ENCODE data around the gene CDC42BPG. TPM values are rescaled to one million over a fixed set of nuclear protein-coding genes. Genes with fewer than 3 reads are reported as not detected.
A peak's percentile ranks its signal among the peaks of the same experiment; 100 is the strongest.

Gene CDC42BPG, protein sequence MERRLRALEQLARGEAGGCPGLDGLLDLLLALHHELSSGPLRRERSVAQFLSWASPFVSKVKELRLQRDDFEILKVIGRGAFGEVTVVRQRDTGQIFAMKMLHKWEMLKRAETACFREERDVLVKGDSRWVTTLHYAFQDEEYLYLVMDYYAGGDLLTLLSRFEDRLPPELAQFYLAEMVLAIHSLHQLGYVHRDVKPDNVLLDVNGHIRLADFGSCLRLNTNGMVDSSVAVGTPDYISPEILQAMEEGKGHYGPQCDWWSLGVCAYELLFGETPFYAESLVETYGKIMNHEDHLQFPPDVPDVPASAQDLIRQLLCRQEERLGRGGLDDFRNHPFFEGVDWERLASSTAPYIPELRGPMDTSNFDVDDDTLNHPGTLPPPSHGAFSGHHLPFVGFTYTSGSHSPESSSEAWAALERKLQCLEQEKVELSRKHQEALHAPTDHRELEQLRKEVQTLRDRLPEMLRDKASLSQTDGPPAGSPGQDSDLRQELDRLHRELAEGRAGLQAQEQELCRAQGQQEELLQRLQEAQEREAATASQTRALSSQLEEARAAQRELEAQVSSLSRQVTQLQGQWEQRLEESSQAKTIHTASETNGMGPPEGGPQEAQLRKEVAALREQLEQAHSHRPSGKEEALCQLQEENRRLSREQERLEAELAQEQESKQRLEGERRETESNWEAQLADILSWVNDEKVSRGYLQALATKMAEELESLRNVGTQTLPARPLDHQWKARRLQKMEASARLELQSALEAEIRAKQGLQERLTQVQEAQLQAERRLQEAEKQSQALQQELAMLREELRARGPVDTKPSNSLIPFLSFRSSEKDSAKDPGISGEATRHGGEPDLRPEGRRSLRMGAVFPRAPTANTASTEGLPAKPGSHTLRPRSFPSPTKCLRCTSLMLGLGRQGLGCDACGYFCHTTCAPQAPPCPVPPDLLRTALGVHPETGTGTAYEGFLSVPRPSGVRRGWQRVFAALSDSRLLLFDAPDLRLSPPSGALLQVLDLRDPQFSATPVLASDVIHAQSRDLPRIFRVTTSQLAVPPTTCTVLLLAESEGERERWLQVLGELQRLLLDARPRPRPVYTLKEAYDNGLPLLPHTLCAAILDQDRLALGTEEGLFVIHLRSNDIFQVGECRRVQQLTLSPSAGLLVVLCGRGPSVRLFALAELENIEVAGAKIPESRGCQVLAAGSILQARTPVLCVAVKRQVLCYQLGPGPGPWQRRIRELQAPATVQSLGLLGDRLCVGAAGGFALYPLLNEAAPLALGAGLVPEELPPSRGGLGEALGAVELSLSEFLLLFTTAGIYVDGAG (N-terminal part only)
- not detected for total RNA-seq

DNA sequence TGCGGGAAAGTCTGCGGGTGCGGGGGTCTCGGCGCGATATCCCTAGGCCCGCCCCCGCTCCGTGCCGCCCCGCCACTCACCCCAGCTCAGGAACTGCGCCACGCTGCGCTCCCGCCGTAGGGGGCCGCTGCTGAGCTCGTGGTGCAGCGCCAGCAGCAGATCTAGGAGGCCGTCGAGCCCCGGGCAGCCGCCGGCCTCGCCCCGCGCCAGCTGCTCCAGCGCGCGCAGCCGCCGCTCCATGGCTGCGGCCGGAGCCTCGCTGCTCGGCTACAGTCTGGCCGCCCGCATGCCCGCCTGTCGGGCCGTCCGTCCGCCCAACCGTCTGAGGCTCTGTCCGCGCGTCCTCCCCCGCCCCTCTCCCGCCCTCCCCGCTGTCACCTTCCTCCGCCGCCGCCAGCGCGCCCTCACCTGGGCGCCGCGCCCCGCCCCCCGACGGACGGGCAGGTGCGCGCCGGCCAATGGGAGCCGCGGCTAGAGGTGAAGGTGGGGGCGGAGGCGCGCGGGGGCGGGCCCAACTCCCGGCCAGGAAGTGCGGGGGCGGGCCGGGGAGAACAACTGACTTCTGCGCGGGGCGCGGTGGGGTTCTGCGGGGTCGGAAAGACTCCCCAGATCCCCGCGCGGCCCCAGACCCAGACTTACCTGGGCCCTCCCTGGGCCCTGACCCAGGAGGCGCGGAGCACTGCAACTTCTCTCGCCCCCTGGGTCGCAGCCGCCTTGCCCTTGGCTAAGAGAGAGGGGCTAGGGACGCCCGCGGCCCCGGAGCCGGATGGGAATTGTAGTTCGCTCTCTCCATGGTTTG lies at the start of gene CDC42BPG:
Gene CDC42BPG, minus strand, starts transcription at position 324 of the 799 bp plus-strand sequence. Its CDS starts 84 bp downstream, at position 240.
- peak within 1 kb of the TSS; percentile 40 to 64 for H3K4me3 ChIP-seq
- H3K27me3 ChIP-seq: no peaks in the 10 kb centered on the region
- no peak within 1 kb of the TSS for H3K27ac ChIP-seq
- H3K36me3 ChIP-seq: no peaks in the 10 kb centered on the region
- no peak for DNase-seq (ENCODE audit: low spot score in 2 of 2)
- no peaks in the 10 kb centered on the region for H3K9me3 ChIP-seq
- TF ChIP-seq, protein P1, sequence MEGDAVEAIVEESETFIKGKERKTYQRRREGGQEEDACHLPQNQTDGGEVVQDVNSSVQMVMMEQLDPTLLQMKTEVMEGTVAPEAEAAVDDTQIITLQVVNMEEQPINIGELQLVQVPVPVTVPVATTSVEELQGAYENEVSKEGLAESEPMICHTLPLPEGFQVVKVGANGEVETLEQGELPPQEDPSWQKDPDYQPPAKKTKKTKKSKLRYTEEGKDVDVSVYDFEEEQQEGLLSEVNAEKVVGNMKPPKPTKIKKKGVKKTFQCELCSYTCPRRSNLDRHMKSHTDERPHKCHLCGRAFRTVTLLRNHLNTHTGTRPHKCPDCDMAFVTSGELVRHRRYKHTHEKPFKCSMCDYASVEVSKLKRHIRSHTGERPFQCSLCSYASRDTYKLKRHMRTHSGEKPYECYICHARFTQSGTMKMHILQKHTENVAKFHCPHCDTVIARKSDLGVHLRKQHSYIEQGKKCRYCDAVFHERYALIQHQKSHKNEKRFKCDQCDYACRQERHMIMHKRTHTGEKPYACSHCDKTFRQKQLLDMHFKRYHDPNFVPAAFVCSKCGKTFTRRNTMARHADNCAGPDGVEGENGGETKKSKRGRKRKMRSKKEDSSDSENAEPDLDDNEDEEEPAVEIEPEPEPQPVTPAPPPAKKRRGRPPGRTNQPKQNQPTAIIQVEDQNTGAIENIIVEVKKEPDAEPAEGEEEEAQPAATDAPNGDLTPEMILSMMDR (IDR thresholded peaks at IDR 0.05): peak; percentile 61 to 75 (median 67)
- H3K4me1 ChIP-seq: peaks cover 8 to 13% of the 10 kb centered on the region in 2 donors
- intact Hi-C loops (cut with DNase I): loop anchor here (5.0 kb wide), 1 partner anchor 168 kb away; the partner anchor contains the start of gene ARL2

DNA sequence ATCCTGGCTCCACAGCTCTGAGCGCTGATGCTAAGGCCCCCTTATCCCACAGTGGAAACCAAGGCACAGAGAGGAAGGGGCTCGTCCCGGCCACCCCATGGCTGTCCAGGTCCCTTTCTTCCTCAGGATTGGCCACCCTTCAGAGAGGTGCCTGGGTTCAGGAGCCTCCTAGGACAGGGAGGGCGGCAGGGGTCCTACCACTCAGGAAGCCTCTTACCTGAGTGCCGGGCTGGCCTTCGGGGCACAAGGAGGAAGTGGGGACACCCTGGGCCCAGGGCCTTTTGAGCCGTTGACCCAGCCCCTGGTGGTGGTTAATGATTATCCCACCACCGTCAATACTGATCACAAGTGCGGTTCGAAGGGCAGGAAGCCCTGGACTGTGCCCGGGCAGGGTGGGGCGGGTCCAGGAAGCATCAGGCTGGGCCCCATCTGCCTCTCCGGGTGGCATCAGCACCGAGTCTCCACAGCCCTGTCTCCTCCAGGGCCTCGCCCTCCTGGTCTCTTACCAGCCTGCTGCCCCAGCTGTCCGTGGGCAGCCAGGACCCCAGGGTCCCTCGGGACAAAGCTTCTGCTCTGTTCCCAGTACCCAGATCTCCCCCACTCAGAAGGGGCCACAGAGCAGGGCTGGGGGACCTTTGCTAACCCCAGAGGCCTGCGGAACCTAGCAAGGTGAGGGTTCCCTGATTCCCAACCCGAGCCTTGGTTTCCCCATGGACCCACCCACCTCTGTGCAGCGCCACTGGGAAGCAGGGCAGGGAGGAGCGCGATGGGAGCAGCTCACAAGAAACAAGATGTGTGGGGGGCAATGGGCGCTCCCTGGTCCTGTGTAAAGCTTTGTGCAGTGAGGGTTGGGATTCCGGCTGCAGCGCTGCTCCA lies 49.0 kb upstream of the CDC42BPG start:
- no peaks in the 10 kb centered on the region for H3K9me3 ChIP-seq
- DNase-seq (ENCODE audit: low spot score in 2 of 2): no peak
- TF ChIP-seq, protein P1 (IDR thresholded peaks at IDR 0.05): no peak
- H3K4me3 ChIP-seq: no peak overlapping the region
- H3K36me3 ChIP-seq: peaks cover 26 to 36% of the 10 kb centered on the region in 2 donors
- H3K4me1 ChIP-seq: no peaks in the 10 kb centered on the region
- intact Hi-C loops (cut with DNase I): loop anchor here (1.0 kb wide), 1 partner anchor 46 kb away; no protein-coding TSS in a partner anchor
- no peak overlapping the region for H3K27ac ChIP-seq
- no peaks in the 10 kb centered on the region for H3K27me3 ChIP-seq

DNA sequence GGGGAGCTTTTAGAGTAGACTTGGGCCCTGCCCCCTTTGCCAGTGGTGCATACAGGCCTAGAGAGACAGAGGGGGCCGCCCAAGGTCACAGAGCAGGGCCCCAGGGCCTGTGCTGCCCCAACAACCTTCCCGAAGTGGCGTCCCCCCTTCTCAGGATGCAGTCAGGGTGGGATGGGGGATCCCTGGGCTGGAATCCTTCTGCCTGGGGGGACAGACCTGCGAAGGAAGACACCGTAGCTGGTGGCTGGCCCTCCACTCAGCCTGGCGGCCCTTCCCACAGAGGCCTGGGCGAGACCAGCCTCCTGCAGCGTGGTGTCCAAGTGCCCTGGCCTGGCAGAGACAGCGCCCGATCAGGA lies 48.4 kb upstream of the CDC42BPG start:
- intact Hi-C loops (cut with DNase I): no loop called here
- H3K4me1 ChIP-seq: peaks cover under 1 to 3% of the 10 kb centered on the region in 2 donors
- H3K27me3 ChIP-seq: no peaks in the 10 kb centered on the region
- H3K9me3 ChIP-seq: no peaks in the 10 kb centered on the region
- peaks cover 23 to 29% of the 10 kb centered on the region in 2 donors for H3K36me3 ChIP-seq
- no peak for DNase-seq (ENCODE audit: low spot score in 2 of 2)
- H3K27ac ChIP-seq: no peak overlapping the region
- no peak overlapping the region for H3K4me3 ChIP-seq
- TF ChIP-seq, protein P1 (IDR thresholded peaks at IDR 0.05): no peak

DNA sequence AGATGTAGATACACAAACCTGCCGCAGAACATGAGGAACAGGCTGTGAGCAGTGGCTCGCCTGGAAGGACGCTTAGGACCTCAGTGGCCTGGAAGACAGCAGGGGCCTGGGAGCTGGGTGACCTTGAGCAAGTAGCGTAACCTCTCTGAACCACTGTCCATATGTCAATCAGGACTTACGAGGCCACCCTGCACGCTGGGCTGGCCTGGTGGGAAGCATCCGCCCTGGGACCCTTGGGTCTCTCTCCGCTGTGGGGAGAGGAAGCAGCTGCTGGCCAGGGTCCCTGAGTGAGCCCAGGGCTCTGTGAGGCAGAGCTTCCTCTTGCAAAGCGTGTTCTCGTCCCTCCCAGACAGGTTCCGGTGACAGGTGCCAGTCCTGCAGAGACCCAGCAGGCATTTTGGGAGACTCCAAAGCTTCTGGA lies 48.0 kb upstream of the CDC42BPG start:
- TF ChIP-seq, protein P1 (IDR thresholded peaks at IDR 0.05): no peak
- peaks cover 19 to 25% of the 10 kb centered on the region in 2 donors for H3K36me3 ChIP-seq
- DNase-seq (ENCODE audit: low spot score in 2 of 2): no peak
- H3K9me3 ChIP-seq: no peaks in the 10 kb centered on the region
- intact Hi-C loops (cut with DNase I): no loop called here
- H3K27me3 ChIP-seq: no peaks in the 10 kb centered on the region
- no peak overlapping the region for H3K4me3 ChIP-seq
- peaks cover 4 to 5% of the 10 kb centered on the region in 2 donors for H3K4me1 ChIP-seq
- H3K27ac ChIP-seq: no peak overlapping the region
